Mammary epithelial cell (primary cell): ENCODE results near the gene CES1.
A peak's percentile ranks its signal among the peaks of the same experiment; 100 is the strongest.

Experiments used
- EZH2 ChIP-seq: IDR thresholded peaks from 2 replicates; pipeline ENCODE4 v1.6.1; 2012; ENCODE audit warnings: low read length, inconsistent platforms, borderline replicate concordance
- TF ChIP-seq, protein P1 (sequence below), 2 donors: IDR thresholded peaks in 1 of 2; conservative IDR thresholded peaks in 1 of 2; 2 replicates each; pipeline ENCODE4 v1.5.1; 2011 to 2012; ENCODE audit warnings: inconsistent platforms in 2 of 2, low read length in 2 of 2, mild to moderate bottlenecking in 2 of 2, control low read depth in 1 of 2, low read depth in 1 of 2; ENCODE audit not compliant: insufficient read depth in 1 of 2; ENCODE audit errors: extremely low read depth in 1 of 2

- TF ChIP-seq, protein P1, sequence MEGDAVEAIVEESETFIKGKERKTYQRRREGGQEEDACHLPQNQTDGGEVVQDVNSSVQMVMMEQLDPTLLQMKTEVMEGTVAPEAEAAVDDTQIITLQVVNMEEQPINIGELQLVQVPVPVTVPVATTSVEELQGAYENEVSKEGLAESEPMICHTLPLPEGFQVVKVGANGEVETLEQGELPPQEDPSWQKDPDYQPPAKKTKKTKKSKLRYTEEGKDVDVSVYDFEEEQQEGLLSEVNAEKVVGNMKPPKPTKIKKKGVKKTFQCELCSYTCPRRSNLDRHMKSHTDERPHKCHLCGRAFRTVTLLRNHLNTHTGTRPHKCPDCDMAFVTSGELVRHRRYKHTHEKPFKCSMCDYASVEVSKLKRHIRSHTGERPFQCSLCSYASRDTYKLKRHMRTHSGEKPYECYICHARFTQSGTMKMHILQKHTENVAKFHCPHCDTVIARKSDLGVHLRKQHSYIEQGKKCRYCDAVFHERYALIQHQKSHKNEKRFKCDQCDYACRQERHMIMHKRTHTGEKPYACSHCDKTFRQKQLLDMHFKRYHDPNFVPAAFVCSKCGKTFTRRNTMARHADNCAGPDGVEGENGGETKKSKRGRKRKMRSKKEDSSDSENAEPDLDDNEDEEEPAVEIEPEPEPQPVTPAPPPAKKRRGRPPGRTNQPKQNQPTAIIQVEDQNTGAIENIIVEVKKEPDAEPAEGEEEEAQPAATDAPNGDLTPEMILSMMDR (conservative IDR thresholded peaks at IDR 0.05 in 1 of 2, IDR thresholded peaks at IDR 0.05 in 1 of 2; ENCODE audit: extremely low read depth in 1 of 2, insufficient read depth in 1 of 2, low read depth in 1 of 2, low read length in 2 of 2) = no peak
- TF ChIP-seq EZH2 = peak; percentile 56
Observed at GRCh38 chr16:55832773-55833691, at the start of gene CES1.
